ENCODE measurements around the gene CIAO2A.

Gene CIAO2A

DNA sequence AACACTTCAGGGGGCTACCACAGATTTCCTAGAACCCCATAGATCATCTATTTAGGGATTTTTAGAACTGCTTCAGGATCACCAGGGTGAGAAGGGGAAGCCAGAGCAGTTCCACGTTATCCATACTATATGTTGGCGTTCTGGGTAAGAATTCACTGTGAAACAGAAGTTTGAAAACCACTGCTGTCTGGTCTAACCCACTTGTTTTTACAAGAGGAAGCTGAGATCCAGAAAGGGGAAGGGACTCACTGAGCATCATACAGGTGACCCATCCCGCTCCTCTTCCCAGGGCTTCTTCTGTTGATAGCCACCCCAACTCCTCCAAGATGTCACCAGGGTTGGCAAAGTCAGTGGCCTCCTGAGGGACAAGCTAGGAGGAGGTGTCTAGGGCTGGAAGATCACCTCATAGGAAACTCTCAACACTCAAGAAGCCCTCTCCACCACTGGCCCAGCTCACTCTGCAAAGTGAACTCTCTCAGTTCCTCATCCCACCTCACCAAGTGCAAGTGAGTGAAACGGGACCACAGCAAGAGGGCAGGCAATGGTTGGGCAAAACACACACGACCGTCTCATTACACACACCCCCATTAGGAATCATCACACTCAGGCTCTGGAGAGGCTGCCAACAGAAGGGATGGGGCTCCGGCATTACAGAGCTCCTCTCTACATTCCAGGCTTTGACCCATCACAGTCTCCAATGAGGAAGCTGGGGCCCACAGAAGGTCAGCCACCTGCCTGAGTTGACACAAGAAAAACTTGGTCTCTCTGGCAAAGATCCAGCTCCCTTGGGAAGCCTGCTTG is 49.1 kb downstream of the CIAO2A start:
- in situ Hi-C loops (cut with MboI; ENCODE audit: low sequenced_read_pairs, unreplicated experiment) = no loop called here
- peak; percentile 77 for DNase-seq (ENCODE audit: low spot score)
- TF ChIP-seq, protein P1, sequence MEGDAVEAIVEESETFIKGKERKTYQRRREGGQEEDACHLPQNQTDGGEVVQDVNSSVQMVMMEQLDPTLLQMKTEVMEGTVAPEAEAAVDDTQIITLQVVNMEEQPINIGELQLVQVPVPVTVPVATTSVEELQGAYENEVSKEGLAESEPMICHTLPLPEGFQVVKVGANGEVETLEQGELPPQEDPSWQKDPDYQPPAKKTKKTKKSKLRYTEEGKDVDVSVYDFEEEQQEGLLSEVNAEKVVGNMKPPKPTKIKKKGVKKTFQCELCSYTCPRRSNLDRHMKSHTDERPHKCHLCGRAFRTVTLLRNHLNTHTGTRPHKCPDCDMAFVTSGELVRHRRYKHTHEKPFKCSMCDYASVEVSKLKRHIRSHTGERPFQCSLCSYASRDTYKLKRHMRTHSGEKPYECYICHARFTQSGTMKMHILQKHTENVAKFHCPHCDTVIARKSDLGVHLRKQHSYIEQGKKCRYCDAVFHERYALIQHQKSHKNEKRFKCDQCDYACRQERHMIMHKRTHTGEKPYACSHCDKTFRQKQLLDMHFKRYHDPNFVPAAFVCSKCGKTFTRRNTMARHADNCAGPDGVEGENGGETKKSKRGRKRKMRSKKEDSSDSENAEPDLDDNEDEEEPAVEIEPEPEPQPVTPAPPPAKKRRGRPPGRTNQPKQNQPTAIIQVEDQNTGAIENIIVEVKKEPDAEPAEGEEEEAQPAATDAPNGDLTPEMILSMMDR (IDR thresholded peaks at IDR 0.05; ENCODE audit: borderline replicate concordance, control extremely low read depth, extremely low read depth, insufficient read depth, missing control alignments) = no peak

DNA sequence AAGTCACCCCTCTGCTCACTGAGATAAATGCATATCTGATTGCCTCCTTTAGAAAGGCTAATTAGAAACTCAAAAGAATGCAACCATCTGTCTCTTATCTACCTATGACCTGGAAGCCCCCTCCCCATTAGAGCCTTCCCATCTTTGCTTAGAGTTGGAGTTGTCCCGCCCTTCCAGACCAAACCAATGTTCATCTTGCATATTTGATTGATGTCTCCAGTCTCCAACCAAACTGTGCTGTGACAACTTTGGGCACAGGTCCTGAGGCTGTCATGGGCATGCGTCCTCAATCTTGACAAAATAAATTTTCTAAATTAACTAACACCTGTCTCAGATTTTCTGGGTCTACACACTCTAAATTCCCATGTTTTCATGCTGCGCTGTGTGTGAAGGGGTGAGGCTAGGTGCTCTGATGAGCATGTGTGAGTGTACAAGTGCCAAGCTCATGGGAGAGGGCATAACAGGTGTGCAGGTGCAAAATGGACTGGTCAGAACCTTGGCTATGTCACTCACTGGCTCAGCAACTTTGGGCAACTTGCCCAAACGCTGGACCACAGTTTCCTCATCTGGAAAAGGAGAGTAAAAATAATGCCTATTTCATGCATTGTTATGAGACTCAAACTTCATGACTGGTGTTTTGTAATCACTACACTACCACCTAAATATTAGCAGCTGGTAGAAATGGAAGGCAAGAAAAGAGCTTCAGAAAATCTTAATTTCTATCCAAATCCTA is 54.6 kb downstream of the CIAO2A start:
- in situ Hi-C loops (cut with MboI; ENCODE audit: low sequenced_read_pairs, unreplicated experiment) = no loop called here
- TF ChIP-seq, protein P1 (IDR thresholded peaks at IDR 0.05; ENCODE audit: borderline replicate concordance, control extremely low read depth, extremely low read depth, insufficient read depth, missing control alignments) = no peak
- no peak for DNase-seq (ENCODE audit: low spot score)

DNA sequence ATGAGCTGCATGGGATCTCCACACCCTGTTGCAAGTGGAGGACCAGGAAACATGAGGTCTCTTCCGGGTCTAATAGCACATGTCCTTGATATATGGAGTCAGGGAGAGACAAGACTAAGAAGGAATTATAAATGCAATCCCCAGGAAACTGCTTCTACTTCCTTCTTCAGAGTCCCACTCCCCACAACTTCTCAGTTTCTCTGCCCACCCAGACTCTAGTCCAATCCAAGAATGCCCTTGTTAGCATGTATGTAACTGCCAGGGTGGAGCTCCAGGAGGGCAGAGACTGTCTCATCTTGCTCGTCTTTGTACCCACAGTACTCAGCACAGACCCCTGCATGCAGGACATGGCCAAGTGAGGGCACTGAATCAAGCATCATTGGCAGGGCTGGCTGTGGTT is 55.7 kb downstream of the CIAO2A start:
- DNase-seq (ENCODE audit: low spot score) = no peak
- TF ChIP-seq, protein P1 (IDR thresholded peaks at IDR 0.05; ENCODE audit: borderline replicate concordance, control extremely low read depth, extremely low read depth, insufficient read depth, missing control alignments) = no peak
- in situ Hi-C loops (cut with MboI; ENCODE audit: low sequenced_read_pairs, unreplicated experiment) = no loop called here

DNA sequence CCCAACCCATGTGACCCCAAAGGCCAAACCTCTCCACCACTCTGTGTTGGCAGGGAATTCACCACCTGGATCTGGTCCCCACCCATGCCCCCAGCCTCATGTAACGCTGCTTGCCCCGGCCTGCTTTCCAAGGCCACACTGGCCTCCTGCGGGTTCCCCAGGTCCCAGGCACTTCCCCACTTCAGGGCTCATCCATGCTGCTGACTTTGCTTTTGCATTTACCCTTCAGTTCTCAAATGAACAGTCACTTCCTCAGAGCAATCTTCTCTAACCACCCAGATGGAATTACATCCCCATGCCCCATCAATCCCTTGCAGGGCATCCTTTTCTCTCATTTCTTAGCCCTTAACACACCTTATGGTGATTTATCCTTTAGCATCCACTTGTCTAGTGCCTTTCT is 56.5 kb downstream of the CIAO2A start:
- in situ Hi-C loops (cut with MboI; ENCODE audit: low sequenced_read_pairs, unreplicated experiment) = no loop called here
- TF ChIP-seq, protein P1 (IDR thresholded peaks at IDR 0.05; ENCODE audit: borderline replicate concordance, control extremely low read depth, extremely low read depth, insufficient read depth, missing control alignments) = no peak
- DNase-seq (ENCODE audit: low spot score) = no peak

DNA sequence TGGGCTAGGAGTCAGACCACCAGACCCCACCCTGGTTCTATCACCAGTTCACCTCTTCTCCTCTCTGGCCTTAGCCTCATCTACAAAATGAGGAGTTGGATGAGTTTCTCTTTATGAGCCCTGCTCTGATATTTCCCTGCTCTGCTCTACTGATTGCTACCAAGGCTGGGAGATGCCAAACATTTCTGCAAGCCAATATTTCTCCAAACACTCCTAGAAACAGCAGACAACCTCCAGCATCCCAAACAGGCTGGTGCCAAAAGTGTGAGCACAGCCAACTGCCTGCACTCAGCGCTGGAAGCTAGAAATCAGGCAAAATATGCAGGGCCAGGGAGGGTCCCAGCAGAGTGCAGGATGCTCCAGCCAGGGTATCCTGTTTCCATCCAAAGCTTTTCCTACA is 58.1 kb downstream of the CIAO2A start:
- no peak for DNase-seq (ENCODE audit: low spot score)
- in situ Hi-C loops (cut with MboI; ENCODE audit: low sequenced_read_pairs, unreplicated experiment) = no loop called here
- TF ChIP-seq, protein P1 (IDR thresholded peaks at IDR 0.05; ENCODE audit: borderline replicate concordance, control extremely low read depth, extremely low read depth, insufficient read depth, missing control alignments) = no peak

DNA sequence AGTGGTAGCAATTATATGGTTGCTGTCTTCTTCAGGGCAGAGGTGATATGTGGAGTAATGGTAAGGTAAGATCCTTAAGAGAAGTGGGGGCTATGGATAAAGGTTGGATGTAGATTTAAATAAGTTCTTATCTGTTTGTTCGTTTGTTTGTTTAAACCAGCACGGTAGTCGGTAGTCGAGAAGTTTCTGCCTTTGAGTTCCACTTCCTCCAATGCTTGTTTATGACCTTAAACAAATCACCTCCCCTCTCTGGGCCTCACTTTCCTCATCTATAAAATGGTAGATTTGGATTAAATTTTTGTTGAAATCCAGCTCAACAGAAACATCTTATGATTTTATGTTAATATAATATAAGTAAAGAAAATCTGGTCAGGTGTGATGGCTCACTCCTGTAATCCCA is 59.1 kb downstream of the CIAO2A start:
- TF ChIP-seq, protein P1 (IDR thresholded peaks at IDR 0.05; ENCODE audit: borderline replicate concordance, control extremely low read depth, extremely low read depth, insufficient read depth, missing control alignments) = no peak
- DNase-seq (ENCODE audit: low spot score) = no peak
- in situ Hi-C loops (cut with MboI; ENCODE audit: low sequenced_read_pairs, unreplicated experiment) = no loop called here

Data from GM13976 (cell line).